GM12878 (cell line): ENCODE measurements around the gene AKT3. TPM values are rescaled to one million over a fixed set of nuclear protein-coding genes. Genes with fewer than 3 reads are reported as not detected.

ENCODE experiments used
- ATAC-seq: fragments of 200-7000 bp; cut with Tn5 transposase; 3 replicates; pipeline ENCODE4 v1.9.1; 2020; ENCODE audit warnings: mild to moderate bottlenecking, moderate library complexity
- BruUV-seq: library from RNA; stranded (reverse); fragments of 400-500 nt; replicated peaks from 2 replicates; lab custom pipeline; 2021; lab: Mats Ljungman, UMichigan
- CTCF ChIA-PET: fragments of 300-600 bp; sonication (Branson Sonifier 250); formaldehyde crosslinking; extraction: SDS; loops from one replicate; lab custom pipeline; 2021; ENCODE audit warnings: inconsistent platforms; lab: Yijun Ruan, JAX
- POLR2A ChIA-PET: fragments of 350-600 bp; formaldehyde crosslinking; extraction: SDS; loops from one replicate; lab custom pipeline; 2021; ENCODE audit warnings: inconsistent platforms; lab: Charles Lee
- RAD21 ChIA-PET: fragments of 300-600 bp; sonication (Branson Sonifier 250); formaldehyde crosslinking; loops from one replicate; lab custom pipeline; 2023; ENCODE audit warnings: antibody characterized with exemption; ENCODE audit not compliant: unreplicated experiment; lab: Charles Lee
- SMC1A ChIA-PET: fragments of 300-600 bp; sonication (Branson Sonifier 250); formaldehyde crosslinking; loops from one replicate; lab custom pipeline; 2023; ENCODE audit not compliant: unreplicated experiment, uncharacterized antibody; lab: Charles Lee
- DNase-seq: peaks from one replicate; pipeline ENCODE4 v3.0.0-alpha.2; 2011; ENCODE audit warnings: low read depth, low spot score
- FAIRE-seq: peaks from 3 replicates; lab custom pipeline; 2011; peaks lifted over from hg19 to GRCh38; lab: Jason Lieb, UNC
- H2AFZ ChIP-seq: 2 replicates; pipeline ENCODE4 v1.6.0; 2011; ENCODE audit warnings: low read depth, low read length, control low read depth; ENCODE audit not compliant: control insufficient read depth
- H3K27ac ChIP-seq: 2 replicates; pipeline ENCODE4 v1.5.1; 2011; ENCODE audit warnings: control low read depth; ENCODE audit not compliant: control insufficient read depth, insufficient read depth
- H3K27me3 ChIP-seq, 2 experiments: replicated peaks in 1 of 2; 2 replicates each; pipeline versions ENCODE4 v1.6.0 to v1.6.1; 2011; ENCODE audit warnings: low read length in 1 of 2; ENCODE audit not compliant: control insufficient read depth in 2 of 2, insufficient read depth in 2 of 2
- H3K36me3 ChIP-seq, 2 experiments: 2 replicates each; pipeline ENCODE4 v1.5.1; 2011; ENCODE audit warnings: low read length in 1 of 2; ENCODE audit not compliant: control insufficient read depth in 2 of 2, insufficient read depth in 2 of 2
- H3K4me1 ChIP-seq: 2 replicates; pipeline ENCODE4 v1.6.1; 2011; ENCODE audit warnings: mild to moderate bottlenecking, low read length, moderate library complexity, mixed read lengths; ENCODE audit not compliant: control insufficient read depth, insufficient read depth
- H3K4me2 ChIP-seq: 2 replicates; pipeline ENCODE4 v1.6.0; 2011; ENCODE audit warnings: control low read depth; ENCODE audit not compliant: control insufficient read depth, insufficient read depth
- H3K4me3 ChIP-seq: fragments of 200-600 bp; sonication (generic); 2 replicates; pipeline ENCODE4 v1.5.1; 2016
- H3K79me2 ChIP-seq: 2 replicates; pipeline ENCODE4 v1.6.0; 2011; ENCODE audit warnings: low read length; ENCODE audit not compliant: control insufficient read depth, insufficient read depth
- H3K9ac ChIP-seq: 2 replicates; pipeline ENCODE4 v1.8.0; 2011; ENCODE audit warnings: low read length, control low read depth, mixed read lengths; ENCODE audit not compliant: control insufficient read depth, insufficient read depth
- H3K9me3 ChIP-seq: replicated peaks from 3 replicates; pipeline ENCODE4 v1.5.1; 2011; ENCODE audit warnings: mild to moderate bottlenecking, low read length; ENCODE audit not compliant: control insufficient read depth, insufficient read depth
- H4K20me1 ChIP-seq: 2 replicates; pipeline ENCODE4 v1.6.0; 2011; ENCODE audit not compliant: control insufficient read depth, insufficient read depth
- CBX5 ChIP-seq: sonication (generic); IDR thresholded peaks from 2 replicates; pipeline ENCODE4 v1.6.1; 2016; ENCODE audit warnings: low read depth, moderate library complexity, mild to moderate bottlenecking, inconsistent platforms
- HDAC6 ChIP-seq: fragments of 200-600 bp; sonication (generic); IDR thresholded peaks from one replicate; pipeline ENCODE4 v1.8.0; 2017; ENCODE audit warnings: antibody characterized with exemption; ENCODE audit not compliant: unreplicated experiment
- KAT2A ChIP-seq: conservative IDR thresholded peaks from 2 replicates; pipeline ENCODE4 v1.6.1; 2011; ENCODE audit warnings: low read depth, low read length; ENCODE audit not compliant: control insufficient read depth
- KLF5 ChIP-seq: fragments of 450-650 bp; IDR thresholded peaks from 2 replicates; pipeline ENCODE4 v1.6.1; 2014; ENCODE audit warnings: mild to moderate bottlenecking; ENCODE audit not compliant: partially characterized antibody
- RAD21 ChIP-seq: IDR thresholded peaks from 2 replicates; pipeline ENCODE4 v1.6.1; 2011; ENCODE audit warnings: mild to moderate bottlenecking, low read depth, low read length, moderate library complexity; ENCODE audit not compliant: insufficient read depth
- REST ChIP-seq: IDR thresholded peaks from 2 replicates; pipeline ENCODE4 v1.6.1; 2012; ENCODE audit warnings: mild to moderate bottlenecking, low read depth, low read length
- SIX5 ChIP-seq: IDR thresholded peaks from 2 replicates; pipeline ENCODE4 v1.6.1; 2011; ENCODE audit warnings: mild to moderate bottlenecking, low read depth, low read length, moderate library complexity; ENCODE audit not compliant: severe bottlenecking
- SRF ChIP-seq, 2 experiments: IDR thresholded peaks; 2 replicates each; pipeline ENCODE4 v1.6.1; 2011; ENCODE audit warnings: low read depth in 2 of 2, low read length in 2 of 2, mild to moderate bottlenecking in 1 of 2, moderate library complexity in 1 of 2
- ZNF622 ChIP-seq: fragments of 450-650 bp; IDR thresholded peaks from 2 replicates; pipeline ENCODE4 v1.6.1; 2017; ENCODE audit warnings: mild to moderate bottlenecking, inconsistent platforms
- WGBS: methylation state at CpG from one replicate; pipeline ENCODE4 v1.1.6; 2016; ENCODE audit warnings: low lambda C conversion rate; ENCODE audit not compliant: insufficient replicate concordance, insufficient coverage; ENCODE audit errors: missing lambda C conversion rate; 5-methylcytosine and 5-hydroxymethylcytosine counted together
- in situ Hi-C: fragments of 300-500 bp; cut with MboI; formaldehyde crosslinking; loops from 9 replicates; pipeline ENCODE4 v1.14.3; 2018; ENCODE audit warnings: mixed read lengths
- intact Hi-C: fragments of 100-400 bp; cut with micrococcal nuclease; formaldehyde crosslinking; loops from one replicate; pipeline ENCODE4 v1.14.2; 2022; ENCODE audit not compliant: unreplicated experiment
- polyA plus RNA-seq, 11 experiments: library from polyadenylated mRNA; depleted of rRNA in 4 of 11; unstranded in 6 of 11; stranded (reverse) in 5 of 11; fragments of >200 nt; fragmentation: Nextera tagmentation in 4 of 11; fragmentation: Illumina TruSeq in 1 of 11; extraction: Ambion mirVana in 4 of 11; extraction: Trizol in 1 of 11; gene quantifications; 1 replicate in 1 of 11; 2 replicates in 10 of 11; pipeline versions ENCODE4 v1.2.1 to v1.2.3, GENCODE V29; 2011 to 2016; ENCODE audit warnings: inconsistent platforms in 2 of 11, missing spikeins in 2 of 11, low read depth in 1 of 11
- total RNA-seq, 4 experiments: library from RNA; depleted of rRNA in 3 of 4; stranded (reverse); fragments of >200 nt in 3 of 4; fragmentation: Illumina TruSeq in 1 of 4; extraction: Trizol in 1 of 4; gene quantifications; 2 replicates each; pipeline versions ENCODE4 v1.2.1 to v1.2.3, GENCODE V29; 2013 to 2021
- TF ChIP-seq, protein P1 (sequence below): IDR thresholded peaks from 2 replicates; pipeline ENCODE4 v1.6.1; 2012; ENCODE audit warnings: improper control_type of control experiment, low read depth, low read length; ENCODE audit not compliant: insufficient replicate concordance
- TF ChIP-seq, protein P2 (sequence below): fragments of 450-650 bp; formaldehyde crosslinking; IDR thresholded peaks from 2 replicates; pipeline ENCODE4 v1.4.0; 2022; ENCODE audit warnings: mild to moderate bottlenecking, moderate library complexity

Gene AKT3
- total and polyA plus RNA-seq, 10 of the 15 experiments (the other 5 are each of a cell fraction or from before 2014, with no cell fraction given): 0.03 to 0.56 (median 0.19) TPM

DNA sequence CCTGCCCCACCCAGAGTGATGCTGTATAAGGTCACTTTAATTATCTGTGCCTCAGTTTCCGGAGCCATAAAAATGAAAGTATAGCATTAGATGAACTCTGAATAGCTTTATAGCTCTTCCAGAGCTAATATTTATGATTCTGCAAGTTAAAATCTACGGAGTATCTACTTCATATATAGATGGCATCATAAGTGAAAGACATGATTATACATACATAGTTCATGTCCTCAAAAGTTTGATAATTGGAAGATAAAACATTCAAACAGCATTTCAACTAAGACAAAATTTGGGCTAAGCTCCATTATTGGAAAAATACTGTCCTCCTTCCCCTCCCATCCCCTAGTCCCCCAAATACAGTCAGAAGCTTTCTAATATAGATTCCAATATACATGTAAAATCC lies 4.2 kb downstream of the AKT3 start:
- no peak overlapping the region for H3K9ac ChIP-seq
- intact Hi-C loops: no loop called here
- SMC1A ChIA-PET: interaction anchor here (1.0 to 1.4 kb wide), 4 partner anchors 10 to 502 kb away, joined by 3 read pairs; no protein-coding TSS in a partner anchor
- no peaks in the 10 kb centered on the region for H3K9me3 ChIP-seq
- H2AFZ ChIP-seq: no peak overlapping the region
- no peaks in the 10 kb centered on the region for H3K4me1 ChIP-seq
- ATAC-seq (no peak), DNase-seq (no peak), FAIRE-seq (no peak)
- no peak overlapping the region for H3K4me3 ChIP-seq
- no peak overlapping the region for H3K27ac ChIP-seq
- no TSS peak for BruUV-seq
- H3K36me3 ChIP-seq: no peaks in the 10 kb centered on the region; a peak in 1 of 4 replicates
- RAD21 ChIA-PET: no interaction called here
- 100% methylated on average over 2 of the region's 2 CpGs for WGBS
- H3K79me2 ChIP-seq: no peaks in the 10 kb centered on the region; the same call in 1 of the 2 replicates
- H3K27me3 ChIP-seq: no peaks in the 10 kb centered on the region; a peak in 1 of 4 replicates
- in situ Hi-C loops: no loop called here
- CTCF ChIA-PET: interaction anchor here (0.6 kb wide), 1 partner anchor 1569 kb away, joined by 3 read pairs; no protein-coding TSS in a partner anchor
- POLR2A ChIA-PET: interaction anchor here (0.5 kb wide), 1 partner anchor 121 kb away, joined by 3 read pairs; no protein-coding TSS in a partner anchor
- H4K20me1 ChIP-seq: no peaks in the 10 kb centered on the region
- no peak overlapping the region for H3K4me2 ChIP-seq
- TF ChIP-seq RAD21: no peak
- TF ChIP-seq SIX5: no peak
- no peak for TF ChIP-seq HDAC6
- TF ChIP-seq, protein P1, sequence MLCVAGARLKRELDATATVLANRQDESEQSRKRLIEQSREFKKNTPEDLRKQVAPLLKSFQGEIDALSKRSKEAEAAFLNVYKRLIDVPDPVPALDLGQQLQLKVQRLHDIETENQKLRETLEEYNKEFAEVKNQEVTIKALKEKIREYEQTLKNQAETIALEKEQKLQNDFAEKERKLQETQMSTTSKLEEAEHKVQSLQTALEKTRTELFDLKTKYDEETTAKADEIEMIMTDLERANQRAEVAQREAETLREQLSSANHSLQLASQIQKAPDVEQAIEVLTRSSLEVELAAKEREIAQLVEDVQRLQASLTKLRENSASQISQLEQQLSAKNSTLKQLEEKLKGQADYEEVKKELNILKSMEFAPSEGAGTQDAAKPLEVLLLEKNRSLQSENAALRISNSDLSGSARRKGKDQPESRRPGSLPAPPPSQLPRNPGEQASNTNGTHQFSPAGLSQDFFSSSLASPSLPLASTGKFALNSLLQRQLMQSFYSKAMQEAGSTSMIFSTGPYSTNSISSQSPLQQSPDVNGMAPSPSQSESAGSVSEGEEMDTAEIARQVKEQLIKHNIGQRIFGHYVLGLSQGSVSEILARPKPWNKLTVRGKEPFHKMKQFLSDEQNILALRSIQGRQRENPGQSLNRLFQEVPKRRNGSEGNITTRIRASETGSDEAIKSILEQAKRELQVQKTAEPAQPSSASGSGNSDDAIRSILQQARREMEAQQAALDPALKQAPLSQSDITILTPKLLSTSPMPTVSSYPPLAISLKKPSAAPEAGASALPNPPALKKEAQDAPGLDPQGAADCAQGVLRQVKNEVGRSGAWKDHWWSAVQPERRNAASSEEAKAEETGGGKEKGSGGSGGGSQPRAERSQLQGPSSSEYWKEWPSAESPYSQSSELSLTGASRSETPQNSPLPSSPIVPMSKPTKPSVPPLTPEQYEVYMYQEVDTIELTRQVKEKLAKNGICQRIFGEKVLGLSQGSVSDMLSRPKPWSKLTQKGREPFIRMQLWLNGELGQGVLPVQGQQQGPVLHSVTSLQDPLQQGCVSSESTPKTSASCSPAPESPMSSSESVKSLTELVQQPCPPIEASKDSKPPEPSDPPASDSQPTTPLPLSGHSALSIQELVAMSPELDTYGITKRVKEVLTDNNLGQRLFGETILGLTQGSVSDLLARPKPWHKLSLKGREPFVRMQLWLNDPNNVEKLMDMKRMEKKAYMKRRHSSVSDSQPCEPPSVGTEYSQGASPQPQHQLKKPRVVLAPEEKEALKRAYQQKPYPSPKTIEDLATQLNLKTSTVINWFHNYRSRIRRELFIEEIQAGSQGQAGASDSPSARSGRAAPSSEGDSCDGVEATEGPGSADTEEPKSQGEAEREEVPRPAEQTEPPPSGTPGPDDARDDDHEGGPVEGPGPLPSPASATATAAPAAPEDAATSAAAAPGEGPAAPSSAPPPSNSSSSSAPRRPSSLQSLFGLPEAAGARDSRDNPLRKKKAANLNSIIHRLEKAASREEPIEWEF: no peak
- TF ChIP-seq, protein P2, sequence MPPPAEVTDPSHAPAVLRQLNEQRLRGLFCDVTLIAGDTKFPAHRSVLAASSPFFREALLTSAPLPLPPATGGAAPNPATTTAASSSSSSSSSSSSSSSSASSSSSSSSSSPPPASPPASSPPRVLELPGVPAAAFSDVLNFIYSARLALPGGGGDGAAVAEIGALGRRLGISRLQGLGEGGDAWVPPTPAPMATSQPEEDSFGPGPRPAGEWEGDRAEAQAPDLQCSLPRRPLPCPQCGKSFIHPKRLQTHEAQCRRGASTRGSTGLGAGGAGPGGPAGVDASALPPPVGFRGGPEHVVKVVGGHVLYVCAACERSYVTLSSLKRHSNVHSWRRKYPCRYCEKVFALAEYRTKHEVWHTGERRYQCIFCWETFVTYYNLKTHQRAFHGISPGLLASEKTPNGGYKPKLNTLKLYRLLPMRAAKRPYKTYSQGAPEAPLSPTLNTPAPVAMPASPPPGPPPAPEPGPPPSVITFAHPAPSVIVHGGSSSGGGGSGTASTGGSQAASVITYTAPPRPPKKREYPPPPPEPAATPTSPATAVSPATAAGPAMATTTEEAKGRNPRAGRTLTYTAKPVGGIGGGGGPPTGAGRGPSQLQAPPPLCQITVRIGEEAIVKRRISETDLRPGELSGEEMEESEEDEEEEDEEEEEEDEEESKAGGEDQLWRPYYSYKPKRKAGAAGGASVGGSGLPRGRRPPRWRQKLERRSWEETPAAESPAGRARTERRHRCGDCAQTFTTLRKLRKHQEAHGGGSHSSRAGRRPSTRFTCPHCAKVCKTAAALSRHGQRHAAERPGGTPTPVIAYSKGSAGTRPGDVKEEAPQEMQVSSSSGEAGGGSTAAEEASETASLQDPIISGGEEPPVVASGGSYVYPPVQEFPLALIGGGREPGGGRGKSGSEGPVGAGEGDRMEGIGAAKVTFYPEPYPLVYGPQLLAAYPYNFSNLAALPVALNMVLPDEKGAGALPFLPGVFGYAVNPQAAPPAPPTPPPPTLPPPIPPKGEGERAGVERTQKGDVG (CRISPR knock-in tag): no peak
- TF ChIP-seq KLF5: no peak
- no peak for TF ChIP-seq KAT2A
- TF ChIP-seq CBX5: no peak
- TF ChIP-seq SRF (IDR thresholded peaks at IDR 0.05; ENCODE audit: low read depth in 2 of 2, low read length in 2 of 2): no peak
- TF ChIP-seq REST: no peak
- no peak for TF ChIP-seq ZNF622
